Daoy (cell line): Measurements from ENCODE around the gene TMOD1. TPM values are rescaled to one million over a fixed set of nuclear protein-coding genes. Genes with fewer than 3 reads are reported as not detected.
"Not testable (repeated sequence)": the region's sequence is repeated elsewhere in the genome, so short reads cannot be mapped to it uniquely, and the experiment has no call there.

Experiments
- DNase-seq: peaks from one replicate; pipeline ENCODE4 v3.0.0-alpha.2; 2015; ENCODE audit warnings: low read depth
- total RNA-seq: library from RNA; depleted of rRNA; stranded (reverse); fragments of >200 nt; shearing (Covaris generic); gene quantifications from 2 replicates; pipeline ENCODE4 v1.2.3, GENCODE V29; 2014

The TMOD1 gene
- total RNA-seq, 1 experiment from 2014 or later, result 3.9 TPM

DNA sequence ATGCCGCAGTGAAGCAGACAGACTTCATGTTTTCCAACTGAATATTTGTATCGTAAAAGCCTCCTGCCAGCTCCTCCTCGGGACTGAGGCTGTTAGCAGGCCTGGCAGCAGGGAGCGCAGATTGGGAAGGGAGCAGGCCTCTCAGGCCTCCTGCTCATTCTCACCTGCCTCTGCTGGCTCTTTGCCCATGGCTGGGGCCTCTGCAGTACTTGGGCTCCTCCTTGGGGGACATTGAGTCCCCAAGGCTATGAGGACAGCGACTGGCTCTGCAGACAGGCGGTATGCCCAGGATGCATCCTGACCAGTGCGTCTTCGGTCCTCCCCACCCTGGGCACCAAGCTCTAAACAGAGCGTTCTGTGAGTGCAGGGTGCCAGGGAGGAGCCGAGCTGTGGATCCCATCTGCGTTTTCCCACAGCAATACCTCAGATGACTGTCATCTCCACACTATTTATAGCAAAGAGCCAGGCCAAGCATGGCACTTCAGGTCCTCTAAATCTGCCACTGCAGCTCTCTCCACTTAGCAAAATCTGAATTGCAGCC, 93.0 kb downstream of the TMOD1 start:
- DNase-seq, result no peak

DNA sequence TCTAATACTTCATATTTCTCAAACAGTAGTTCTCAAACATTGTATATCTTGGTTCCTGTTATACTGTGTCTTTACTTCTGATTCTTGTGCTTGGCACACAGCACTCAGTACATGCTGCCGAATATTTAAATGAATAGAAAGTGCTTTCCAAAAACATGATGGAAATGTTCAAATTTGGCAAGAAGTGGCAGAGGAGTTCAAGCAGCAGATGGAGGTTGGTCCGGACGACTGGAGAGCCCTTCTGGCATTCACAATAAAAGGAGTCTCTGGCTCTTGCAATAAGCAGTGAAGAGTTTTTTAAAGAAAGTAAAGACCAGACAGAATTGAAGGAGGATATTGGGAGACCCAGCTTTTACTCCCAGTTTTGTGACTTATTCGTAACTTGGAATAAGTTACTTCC, 95.4 kb downstream of the TMOD1 start:
- DNase-seq, result no peak

DNA sequence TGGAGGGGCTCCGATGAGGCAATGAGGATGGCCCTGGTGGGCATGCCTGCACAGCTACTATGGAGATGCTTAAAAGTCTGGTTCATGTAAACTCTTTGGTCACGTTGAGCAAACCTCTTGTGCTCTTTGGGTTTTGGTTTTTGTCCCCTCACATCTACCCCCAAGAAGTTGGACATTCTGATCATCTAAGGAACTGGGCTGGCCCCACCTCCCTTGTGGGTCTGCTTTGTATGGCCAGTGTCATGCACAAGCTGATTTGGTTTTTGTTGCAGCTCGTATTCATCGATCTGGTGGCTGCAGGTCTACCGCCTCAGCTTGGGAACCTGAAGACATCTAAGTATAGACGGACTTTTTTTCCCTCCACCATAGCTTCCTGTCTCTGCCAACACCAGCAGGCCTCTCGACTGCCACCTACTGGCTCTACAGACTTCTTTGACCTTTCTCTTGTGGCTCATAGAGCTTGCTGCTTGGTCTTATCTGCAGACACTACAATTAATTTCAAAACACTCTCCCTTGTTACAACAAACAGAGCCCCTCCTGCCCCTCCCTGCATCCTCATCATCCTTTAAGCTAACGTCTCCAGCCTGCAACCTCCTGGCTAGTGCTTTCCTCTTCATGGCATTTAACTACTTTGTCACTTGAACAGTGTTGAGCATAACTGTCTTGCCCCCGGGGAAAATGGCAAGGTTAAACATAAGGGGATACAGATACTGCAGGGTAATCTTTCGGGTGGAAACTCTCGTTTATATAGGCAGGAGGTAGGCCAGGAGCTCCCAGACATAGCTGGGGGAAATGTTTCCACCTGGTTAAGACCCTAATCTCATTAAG, 97.2 kb downstream of the TMOD1 start:
- peak; percentile 85 for DNase-seq

DNA sequence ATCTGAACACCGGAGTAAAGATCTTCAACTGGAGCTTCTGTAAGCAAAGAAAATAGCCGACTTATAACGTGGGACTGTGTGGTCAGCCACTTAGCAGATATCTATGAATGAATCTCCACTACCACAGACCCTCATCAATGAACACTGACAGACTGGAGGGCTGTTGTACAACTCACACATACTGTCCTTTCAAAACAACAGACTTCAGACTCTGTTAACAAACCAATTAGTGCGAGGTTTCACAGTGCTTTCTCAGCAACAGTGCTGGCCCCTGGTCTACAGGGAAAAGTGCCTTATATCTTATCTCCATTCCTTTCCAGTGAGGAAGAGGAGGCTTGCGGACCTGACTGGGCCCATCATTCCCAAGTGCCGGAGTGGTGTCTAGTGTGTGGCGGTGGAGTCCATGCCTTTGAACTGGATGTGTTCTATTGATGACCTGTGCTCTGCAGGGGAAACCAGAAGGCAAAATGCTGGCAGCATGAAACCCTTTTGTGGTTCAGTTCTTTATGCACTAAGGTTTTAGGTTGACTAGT, 97.9 kb downstream of the TMOD1 start:
- DNase-seq, result no peak

DNA sequence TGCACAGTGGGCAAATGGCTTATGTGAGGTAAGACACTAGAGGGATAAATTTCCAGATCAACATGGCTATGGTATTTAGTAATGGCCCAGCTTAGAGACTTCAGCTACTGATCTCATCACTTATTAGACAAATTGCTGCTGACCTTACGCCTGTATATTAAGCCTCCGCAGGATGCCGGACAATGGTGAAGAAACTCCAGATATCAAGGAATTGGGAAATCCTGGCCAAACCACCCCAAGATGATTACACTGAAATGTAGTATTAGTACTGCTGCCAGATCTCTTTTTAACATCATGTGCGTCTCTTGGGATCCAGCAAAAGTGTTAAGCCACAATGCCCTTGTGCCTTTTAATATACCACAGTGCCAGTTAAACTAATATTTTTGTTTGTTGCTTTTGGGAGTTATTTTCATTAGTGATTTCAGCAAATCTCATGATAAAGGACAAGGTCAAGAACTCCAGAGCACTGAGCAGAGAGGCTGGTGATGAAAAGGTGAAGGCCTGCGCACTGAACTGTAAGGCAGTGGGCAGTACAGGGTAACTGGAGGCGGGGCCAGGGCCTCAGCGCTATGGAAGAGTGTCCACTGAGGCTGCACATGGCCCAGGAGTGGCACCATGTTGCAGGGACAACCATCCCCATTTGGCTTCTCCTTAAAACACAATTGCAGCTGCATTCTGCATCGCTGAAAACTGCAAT, 99.2 kb downstream of the TMOD1 start:
- DNase-seq, result no peak

DNA sequence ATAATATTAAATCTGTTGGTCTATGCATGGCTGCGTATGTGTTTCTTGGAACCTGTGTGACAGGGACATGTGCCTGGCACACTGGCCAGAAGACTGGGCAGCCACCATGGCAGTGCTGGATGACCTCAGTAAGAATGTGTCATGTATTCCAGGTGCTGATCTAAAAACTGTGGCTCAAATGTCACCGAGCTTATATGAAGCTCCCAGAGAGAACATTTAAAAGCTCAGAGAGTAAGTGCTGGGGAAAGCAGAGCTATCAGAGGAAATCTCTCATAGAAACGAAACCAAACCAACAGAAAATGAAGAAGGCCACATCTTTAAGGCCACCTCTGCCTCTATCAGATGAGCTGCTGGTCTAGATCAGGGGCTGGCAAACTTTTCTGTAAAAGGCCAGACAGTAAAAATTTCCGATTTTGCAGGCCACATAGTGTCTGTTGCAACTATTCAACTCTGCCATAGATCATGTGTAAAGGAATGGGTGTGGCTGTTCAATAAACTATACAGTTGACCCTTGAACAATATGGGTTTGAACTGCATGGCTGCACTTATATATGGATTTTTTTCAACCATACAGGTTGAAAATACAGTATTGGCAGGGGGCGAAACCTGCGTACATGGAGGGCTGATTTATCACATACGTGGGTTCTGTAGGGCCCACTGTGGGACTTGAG, 99.9 kb downstream of the TMOD1 start:
- no peak for DNase-seq

DNA sequence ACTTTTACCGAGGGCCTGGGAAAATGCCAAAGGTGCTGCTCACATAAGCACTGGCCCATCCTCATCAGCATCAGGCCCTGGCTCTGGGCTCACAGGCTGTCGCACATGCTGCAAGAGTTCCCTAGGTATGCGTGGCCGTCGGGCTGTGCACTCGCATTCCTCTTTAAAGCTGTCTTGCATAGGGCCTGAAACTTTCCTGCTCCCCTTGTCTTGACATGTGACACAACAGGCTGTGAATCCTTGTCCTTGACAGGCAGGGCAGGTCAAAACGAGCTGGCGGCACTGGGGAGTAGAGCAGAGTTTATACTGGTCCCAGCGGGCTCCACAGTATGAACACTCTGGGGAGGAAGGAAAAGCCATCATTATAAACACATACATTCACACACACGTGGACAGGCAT, 101.0 kb downstream of the TMOD1 start:
- DNase-seq, result no peak

DNA sequence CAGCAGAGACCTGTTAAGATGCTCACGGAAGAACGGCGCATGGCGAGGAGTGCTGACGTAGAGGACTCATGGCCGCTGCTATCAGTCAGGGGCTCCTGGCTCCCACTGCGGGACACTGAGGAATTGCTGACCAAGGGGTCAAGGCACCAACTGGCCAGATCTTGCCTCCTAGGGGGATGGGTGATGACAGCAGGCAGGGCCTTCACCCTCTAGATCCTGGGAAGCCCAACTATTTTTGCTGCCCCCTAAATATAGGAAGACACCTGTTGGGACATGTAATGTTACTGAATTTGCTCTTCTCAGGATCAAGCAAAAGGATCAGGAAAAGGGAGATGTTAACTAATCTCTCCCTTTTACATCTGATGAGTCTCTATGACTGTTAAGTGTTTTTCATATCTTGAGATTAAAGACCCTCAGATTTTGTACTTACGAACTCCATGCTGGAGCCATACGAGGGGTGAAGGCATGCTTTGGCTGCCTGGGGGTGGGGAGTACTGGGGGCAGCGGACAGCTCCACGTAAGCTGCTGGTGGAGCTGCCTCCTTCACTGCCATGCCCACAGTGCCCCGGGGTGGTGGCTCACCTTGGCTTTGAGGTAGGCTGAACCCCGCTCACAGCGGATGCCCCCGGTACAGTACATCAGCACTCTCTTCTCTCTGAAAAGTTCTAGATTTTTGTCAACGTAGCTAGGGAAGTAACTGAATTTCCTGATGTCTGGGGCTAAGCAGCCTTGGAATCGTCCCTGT, 103.6 kb downstream of the TMOD1 start:
- DNase-seq, result no peak

DNA sequence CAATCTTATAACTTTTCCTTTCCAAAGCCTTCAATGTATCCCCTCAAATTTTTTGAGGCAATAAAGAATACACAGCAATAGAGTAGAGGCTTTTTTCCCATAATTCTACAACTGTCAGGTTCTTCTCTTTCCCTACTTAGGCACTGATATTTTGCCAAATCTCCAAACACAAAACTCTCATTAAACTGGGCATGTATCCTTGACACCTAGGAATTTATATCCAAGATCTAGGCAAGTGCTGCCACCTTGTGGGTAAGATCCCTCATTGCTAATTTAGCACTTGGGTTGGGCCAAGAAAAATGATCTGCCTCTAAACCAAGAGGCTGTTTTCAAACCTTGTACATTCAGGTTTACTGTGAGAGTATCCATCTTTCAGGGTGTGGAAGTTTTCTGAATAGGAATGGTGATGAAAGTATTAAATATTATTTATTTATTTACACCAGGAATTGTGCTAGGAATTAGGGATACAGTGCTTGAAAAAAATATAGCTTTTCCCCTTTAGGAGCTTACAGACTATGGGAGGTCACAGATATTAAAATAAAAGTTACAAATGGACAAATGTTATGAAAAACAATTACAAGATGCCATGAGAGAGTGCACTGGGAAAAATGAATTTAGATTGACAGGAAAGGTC, 114.1 kb downstream of the TMOD1 start:
- DNase-seq, result peak; percentile 65

DNA sequence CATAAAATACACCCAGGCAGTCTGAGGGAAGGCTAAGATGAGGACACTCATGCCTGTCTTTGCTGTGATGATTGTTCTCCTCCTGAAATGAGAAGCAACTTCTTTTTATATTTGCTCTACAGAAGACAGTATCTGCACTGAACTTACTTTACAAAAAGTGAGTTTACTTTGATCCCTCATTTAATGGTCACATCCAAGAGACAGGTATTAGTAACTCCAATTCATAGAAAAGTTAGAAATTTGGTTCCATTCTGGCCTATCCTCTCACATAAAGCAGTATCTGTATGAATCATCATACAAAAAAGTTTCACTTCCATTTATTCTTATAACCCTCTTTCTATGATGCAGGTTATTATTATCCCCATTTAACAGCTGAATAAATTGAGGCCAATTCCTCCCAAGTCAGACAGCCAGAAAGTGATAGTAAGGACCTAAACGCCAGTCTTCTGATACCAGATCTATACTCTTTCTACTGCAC, 116.5 kb downstream of the TMOD1 start:
- no peak for DNase-seq

DNA sequence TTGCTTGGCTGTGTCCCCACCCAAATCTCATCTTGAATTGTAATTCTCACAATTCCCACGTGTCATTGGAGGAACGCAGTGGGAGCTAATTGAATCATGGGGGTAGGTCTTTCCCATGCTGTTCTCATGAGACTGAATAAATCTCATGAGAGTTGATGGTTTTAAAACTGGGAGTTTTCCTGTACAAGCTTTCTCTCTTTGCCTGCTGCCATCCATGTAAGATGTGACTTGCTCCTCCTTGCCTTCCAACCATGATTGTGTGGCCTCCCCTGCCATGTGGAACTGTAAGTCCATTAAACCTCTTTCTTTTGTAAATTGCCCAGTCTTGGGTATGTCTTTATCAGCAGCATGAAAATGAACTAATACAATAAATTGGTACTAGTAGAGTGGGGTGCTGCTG, 118.6 kb downstream of the TMOD1 start:
- not testable (repeated sequence) for DNase-seq

DNA sequence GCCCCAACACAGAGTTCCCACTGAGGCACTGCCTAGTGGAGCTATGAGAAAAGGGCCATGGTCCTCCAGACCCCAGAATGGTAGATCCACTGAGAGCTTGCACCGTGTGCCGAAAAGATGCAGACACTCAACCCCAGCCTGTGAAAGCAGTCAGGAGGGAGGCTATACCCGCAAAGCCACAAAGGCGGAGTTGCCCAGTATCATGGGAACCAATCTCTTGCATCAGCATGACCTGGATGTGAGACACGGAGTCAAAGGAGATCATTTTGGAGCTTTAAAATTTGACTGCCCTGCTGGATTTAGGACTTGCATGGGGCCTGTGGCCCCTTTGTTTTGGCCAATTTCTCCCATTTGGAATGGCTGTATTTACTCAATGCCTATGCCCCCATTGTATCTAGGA, 121.0 kb downstream of the TMOD1 start:
- DNase-seq, result not testable (repeated sequence)

DNA sequence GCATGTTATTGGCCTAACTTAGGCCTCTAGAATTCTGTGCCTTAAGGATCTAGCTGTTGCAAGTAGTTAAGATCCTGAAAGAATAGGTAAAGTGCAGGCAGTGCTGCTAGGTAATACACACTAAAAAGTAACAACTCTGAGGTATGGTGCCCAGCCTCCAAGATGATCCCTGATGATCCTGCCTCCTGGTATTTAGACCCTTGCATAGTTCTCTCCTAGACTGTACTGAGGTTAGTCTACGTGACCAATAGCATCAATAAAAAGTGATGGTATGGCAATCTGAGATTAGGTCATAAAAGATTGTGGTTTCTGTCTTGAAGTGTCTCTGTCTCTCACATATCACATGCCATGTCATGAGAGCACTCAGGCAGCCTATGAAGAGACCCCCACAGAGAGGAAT, 122.5 kb downstream of the TMOD1 start:
- no peak for DNase-seq

DNA sequence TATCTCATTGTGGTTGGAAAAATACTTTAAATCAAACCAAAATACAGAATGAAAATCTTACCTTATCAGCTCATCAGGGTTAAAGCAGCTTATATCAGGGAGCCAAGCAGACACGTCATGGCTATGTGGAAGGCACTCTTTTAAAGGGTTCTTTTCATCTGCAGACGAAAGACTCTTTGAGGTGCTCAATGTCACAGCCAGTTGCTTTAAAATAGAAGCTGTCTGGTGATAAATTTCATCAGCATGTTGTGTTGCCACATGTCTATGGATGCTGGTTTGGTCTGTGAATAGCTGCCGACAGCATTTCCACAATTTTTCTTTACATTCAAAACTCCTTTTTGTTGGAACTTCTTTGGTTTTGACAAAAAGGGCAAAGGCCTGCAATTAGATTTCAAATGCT, 124.2 kb downstream of the TMOD1 start:
- no peak for DNase-seq

DNA sequence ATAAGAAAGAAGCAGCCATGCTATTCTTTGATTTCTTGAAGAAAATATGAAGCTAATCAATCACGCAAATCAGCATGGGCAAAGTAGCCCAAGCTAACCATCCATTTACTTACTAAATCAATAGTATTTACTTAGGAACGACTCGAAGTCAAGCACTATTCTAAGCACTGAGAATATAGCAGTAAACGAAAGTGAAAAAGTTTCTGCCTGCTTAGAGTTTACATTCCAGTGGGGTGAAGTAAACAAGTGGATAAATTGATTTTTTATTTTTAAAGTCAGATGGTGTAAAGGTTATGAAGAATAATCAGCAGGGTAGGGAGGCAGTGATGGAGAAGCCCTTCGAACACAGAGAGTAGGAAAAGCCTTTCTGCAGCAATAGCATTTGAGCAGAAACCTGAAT, 126.2 kb downstream of the TMOD1 start:
- DNase-seq, result no peak

DNA sequence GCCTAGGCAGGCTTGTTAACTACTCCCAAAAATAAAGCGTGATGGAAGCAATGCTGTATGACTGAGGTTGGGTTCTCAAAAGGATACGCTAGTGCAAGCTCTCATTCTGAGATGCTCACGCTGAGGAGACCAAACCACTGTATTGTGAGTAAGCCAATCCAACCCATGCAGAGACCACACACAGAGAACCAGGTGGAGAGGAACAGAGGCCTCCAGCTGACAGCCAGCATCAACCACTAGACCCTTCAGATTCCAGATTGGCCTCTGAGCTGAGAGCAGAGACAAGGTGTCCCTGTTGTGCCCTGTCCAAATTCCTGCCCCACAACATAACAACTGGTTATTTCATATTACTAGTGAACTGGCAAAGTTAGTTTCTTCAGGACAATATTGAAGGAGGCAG, 127.2 kb downstream of the TMOD1 start:
- peak; percentile 10 for DNase-seq

DNA sequence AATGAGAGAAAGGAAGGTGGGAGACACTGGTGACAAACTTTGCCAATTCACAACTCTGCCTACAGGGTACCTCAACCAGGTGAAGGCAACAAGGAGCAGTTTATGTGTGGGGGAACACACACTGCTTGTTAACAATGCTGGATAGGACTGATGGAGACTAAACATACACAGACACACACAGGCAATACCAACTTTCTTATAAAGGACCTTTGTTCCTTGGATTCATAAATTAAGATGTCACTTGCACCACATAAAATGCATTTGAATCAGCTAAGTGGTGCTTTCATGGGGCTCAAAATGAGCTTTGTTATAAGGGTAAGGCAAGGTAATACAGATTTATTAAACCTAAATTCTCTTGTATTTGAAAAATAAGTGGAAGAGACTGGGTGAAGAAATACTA, 127.7 kb downstream of the TMOD1 start:
- DNase-seq, result no peak

DNA sequence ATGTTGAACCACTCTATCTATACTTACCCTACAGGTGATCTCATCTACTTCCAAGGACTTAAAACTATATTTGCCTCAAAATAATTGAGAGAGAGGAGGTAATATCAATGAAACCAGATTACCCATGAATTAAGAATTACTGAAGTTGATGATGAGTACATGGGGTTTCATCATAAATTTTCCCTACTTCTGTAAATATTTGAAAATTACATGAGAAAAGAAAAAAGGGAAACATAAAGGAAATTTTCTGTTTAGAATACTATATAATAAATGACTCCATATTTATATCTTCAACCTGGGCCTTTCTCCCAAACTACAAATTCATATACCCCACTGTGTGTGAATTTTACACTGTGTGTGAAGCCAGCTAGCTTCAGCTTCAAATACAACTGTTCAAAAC, 129.1 kb downstream of the TMOD1 start:
- DNase-seq, result no peak

DNA sequence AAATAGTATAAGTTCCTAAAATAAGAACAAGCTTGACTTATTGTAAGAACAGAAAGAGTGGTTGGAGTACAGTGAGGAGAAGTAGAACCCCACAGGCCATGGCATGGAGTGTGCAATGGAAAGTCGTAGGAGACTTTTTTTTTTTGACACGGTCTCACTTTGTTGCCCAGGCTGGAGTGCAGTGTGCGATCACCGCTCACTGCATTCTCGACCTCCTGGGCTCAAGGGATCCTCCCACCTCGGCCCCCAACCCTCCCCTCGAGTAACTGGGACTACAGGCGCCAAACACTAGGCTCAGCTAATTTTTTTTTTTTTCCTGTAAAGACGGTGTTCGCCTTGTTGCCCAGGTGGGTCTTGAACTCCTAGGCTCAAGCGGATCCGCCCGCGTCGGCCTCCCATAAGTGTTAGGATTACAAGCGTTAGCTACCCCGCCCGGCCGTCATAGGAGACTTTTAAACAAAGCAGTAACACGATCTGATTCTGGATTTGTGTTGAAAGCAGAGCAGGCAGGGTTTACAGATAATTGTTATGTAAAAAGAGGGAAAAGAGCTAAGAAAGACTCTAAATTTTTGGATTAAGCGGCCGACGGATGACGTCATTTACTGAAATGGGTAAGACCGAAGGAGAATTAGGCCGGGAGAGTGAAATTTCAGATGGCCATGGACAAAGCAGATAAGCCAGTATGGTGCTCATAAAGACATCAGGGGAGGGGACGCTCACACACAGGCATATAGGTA, 130.9 kb downstream of the TMOD1 start:
- DNase-seq, result peak; percentile 65
